GM10266 (cell line): ENCODE measurements around the gene NOM1.

Source experiments
- DNase-seq: peaks from one replicate; pipeline ENCODE4 v3.0.0; 2012; ENCODE audit errors: extremely low spot score
- CTCF ChIP-seq: IDR thresholded peaks from 2 replicates; pipeline ENCODE4 v1.5.1; 2012; ENCODE audit warnings: mild to moderate bottlenecking, low read depth; ENCODE audit not compliant: control insufficient read depth, insufficient read depth; ENCODE audit errors: missing control alignments

NOM1 gene

DNA sequence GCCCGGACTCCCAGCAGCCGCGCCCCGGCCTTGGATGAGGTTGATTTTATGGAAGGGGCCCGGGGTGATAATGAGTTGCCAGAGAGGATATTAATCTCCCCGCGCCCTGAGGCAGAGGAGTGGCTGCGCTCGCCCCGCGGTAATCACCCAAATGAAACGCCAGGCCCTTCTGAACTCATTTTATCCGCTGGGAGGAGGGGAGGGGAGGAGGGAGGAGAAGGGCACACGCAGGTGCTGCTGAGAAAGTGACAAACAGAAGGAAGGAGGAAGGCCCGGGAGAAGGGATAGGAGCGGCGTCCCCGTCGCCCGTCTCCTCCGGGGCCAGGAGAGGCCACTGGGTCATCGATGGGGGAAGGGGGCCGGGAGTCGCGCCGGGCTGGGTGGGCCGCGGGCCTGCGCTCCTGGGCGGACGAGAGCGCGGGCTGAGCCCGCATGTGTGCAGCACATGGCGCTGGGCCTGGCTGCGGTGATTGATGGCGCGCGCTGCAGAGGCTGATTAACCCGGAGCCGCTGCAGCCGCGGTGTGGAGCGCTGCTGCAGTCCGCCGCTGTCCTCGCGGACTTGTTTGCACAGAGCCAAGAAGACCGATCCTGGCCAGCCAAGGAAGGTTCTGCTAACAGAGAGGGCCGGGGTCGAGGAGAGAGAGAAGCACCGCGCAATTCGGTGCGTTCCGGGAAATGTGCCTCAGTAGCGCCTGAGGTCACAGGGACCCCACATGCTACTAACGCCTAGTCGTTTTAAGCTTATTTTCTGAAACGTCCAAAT, 54.4 kb downstream of the NOM1 start:
- no peak for DNase-seq
- no peak for TF ChIP-seq CTCF

DNA sequence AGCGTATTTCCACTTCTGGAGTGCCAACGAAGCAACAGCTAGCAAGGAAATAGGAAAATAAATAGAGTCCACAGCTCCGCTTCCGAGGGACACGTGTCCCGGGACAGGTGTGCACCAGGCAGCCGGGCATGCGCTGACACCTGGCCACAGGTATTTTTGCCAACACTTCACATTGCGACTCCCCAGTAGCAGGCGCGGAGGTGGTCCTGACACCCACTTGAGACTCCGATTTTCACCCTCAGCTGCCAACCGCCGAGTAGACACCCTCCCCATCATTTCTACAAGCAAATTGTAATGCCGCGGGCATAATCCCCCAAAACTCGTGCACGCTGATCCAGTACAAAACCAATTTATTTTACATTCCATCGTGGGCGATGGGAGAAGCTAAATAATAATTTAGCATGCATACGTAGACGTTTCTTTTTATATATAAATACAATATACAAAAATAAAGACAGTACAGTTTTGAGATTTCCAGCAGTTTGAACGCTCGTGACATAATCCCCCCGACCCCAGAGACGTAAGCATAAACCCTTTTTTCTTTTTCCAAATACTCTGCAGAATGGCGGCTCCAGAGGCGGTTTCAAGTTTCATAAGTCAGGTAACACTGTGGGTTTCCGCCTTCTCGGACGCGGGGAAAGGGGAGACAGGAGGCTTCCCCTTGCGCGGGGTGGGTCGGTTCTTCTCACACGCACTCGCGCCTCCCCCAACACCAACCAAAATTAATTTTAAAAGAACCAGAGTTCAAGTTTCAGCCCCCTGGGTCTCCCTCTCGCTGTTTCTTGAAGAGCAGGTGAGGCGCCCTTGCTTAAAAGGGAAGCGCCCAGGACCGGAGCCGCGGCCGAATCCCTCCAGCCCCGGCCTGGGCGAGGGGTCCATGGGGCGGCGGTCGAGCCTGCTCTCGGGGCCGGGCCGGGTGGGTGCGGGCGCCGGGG, 55.3 kb downstream of the NOM1 start:
- no peak for DNase-seq

DNA sequence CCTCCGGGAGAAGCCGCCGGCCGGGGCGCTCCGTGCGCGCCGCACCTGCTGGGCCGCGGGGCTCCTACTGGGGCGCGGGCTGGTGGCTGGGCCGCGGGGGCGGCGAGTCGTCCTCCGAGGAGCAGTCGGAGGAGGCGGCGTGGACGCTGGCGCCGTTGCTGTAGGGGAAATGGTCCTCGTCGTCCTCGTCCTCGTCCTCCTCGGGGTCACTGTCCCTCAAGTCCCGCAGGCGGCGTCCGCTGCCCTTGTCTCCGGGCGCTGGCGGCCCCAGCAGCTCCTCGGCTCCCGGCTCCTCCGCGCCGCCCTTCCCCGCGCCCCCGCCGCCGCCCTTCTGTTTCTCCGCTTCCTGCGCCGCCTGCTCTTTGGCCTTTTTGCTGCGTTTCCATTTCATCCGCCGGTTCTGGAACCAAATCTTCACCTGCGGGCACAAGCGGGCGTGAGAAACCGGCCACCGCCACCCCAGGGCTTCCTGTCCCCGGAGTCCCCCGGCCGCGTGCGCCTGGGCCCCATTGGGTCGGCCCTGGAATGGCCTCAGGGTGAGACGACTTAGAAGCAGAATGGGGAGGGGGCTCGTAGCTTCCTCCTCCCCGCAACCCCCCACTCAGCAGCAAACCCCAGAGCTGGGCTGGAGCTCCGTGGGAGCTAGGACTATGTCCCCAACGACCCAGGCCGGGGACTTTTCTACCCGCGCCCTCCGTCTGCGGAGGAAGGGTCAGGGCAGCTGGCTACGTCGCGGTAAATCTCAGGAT, 56.1 kb downstream of the NOM1 start:
- DNase-seq = peak; percentile 47
- TF ChIP-seq CTCF = peak; percentile 16

More for the DNA sequence above, 55.3 kb downstream of the NOM1 start:
- TF ChIP-seq CTCF = no peak

DNA sequence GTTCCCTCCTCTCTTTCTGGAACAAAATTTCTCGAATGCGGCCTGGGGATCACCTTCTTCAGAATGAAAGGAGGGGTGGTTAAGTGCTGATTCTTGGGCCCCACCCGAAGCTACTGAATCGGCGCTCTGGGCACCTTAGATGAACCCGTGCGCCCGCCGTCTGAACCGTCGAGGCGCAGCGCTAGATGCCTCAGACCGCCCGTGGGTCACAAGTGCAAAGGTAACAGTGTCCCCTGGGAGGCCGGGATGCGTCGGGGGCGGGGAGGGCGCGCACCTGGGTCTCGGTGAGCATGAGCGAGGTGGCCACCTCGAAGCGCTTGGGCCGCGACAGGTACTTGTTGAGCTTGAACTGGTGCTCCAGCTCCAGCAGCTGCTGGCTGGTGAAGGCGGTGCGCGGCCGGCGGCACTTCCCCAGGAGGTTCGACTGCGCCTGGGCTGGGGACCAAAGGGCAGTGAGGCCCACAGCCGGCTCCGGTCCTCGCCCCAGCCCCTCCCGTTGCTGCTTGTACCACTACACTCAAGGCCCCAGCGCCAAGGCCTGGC, 56.8 kb downstream of the NOM1 start:
- TF ChIP-seq CTCF = no peak
- no peak for DNase-seq

DNA sequence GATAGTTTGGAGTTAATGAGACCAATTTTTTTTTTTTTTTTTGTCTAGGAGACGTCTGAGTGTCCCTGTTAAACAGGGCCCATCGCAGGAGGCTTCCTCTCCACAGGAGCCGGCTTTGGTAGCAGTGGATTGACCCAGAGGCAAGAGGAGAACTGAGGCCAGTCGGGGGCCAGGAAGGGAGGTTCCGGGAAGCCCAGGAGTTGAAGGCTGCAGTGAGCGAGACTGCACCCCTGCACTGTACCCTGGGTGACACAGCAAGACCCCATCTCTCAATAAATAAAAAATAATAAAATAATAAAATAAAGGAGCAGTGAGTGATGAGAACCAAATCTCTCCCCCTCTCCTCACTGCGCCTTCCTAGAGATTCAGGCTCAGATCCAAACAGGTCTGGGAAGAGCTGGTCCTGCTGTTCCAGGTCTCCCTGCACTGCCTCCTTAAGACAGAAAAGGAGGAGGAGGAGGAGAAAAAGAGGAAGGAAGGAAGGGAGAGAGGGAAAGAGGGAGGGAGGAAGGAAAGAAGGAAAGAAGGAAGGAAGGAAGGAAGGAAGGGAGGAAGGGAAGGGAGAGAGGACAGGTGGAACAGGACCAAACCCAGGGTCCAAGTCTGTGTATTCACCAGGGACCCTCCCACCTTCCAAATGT, 57.4 kb downstream of the NOM1 start:
- no peak for DNase-seq
- no peak for TF ChIP-seq CTCF

DNA sequence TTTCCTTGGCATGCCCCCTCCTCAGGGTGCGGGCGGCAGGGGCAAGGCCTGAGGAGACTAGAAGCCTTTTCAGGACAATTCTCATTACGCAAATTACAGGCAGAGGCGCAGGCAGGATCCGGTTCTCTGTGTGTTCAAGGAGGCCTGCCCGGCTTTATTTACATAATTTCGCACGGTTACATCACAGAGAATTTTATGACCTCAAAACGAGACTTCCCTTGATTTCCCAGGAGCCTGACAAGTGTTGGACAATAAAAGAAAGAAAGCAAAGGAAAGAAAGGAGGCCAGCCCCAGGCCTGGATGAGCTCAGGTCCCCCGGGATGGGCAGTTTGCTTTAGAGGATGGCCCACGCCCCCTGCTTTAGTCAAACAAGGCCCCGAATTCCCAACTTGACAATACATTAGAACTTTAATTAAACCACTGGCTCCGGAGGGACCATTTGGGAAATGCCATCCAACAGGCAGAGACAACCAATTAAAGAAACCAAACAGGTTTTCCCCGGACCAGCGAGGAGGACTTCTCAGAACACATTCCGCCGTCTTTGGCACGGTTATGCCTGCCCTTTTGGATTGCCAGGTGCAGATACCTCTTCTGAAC, 58.1 kb downstream of the NOM1 start:
- no peak for TF ChIP-seq CTCF
- no peak for DNase-seq
